Erythroblast (primary cell): ENCODE measurements around the gene AP1B1.

ENCODE experiments used
- GATA1 ChIP-seq: IDR thresholded peaks from 2 replicates; pipeline ENCODE4 v1.6.1; 2011; ENCODE audit warnings: low read depth, mild to moderate bottlenecking, control low read depth, low read length, moderate library complexity
- POLR2A ChIP-seq: IDR thresholded peaks from 2 replicates; pipeline ENCODE4 v1.6.1; 2011; ENCODE audit warnings: mild to moderate bottlenecking, low read length

- TF ChIP-seq POLR2A (no peak), GATA1 (no peak)
Measured at GRCh38 chr22:29339381-29340235, 48.8 kb downstream of the AP1B1 start.
